Activated CD8-positive, alpha-beta T cell treated with anti-CD3 and anti-CD28 coated beads, Interleukin-2, amount 10 ng/mL, durations not matched to agents 7 days and 5 days (primary cell): ENCODE measurements around the gene DDA1. TPM values are rescaled to one million over a fixed set of nuclear protein-coding genes. Genes with fewer than 3 reads are reported as not detected.
"Not testable (repeated sequence)": the region's sequence is repeated elsewhere in the genome, so short reads cannot be mapped to it uniquely, and the experiment has no call there.

ENCODE experiments used
- ATAC-seq: fragments of 150-1000 bp; cut with Tn5 transposase; one replicate; pipeline ENCODE4 v1.10.0; 2021; ENCODE audit warnings: moderate library complexity
- CTCF ChIA-PET: fragments of 350-600 bp; sonication (Branson Sonifier 250); formaldehyde crosslinking; loops from one replicate; lab custom pipeline; 2021; ENCODE audit warnings: antibody characterized with exemption; lab: Charles Lee
- POLR2A ChIA-PET: fragments of 350-600 bp; sonication (Branson Sonifier 250); formaldehyde crosslinking; loops from one replicate; lab custom pipeline; 2021; ENCODE audit warnings: antibody characterized with exemption; lab: Charles Lee
- DNase-seq: peaks from one replicate; pipeline ENCODE4 v3.0.0-alpha.2; 2020
- H3K27ac Mint-ChIP-seq: one replicate; pipeline ENCODE4 v1.8.0; 2021; ENCODE audit warnings: mild to moderate bottlenecking, mixed read lengths
- H3K27me3 Mint-ChIP-seq: one replicate; pipeline ENCODE4 v1.8.0; 2021; ENCODE audit warnings: low read depth, mixed read lengths
- H3K36me3 Mint-ChIP-seq: one replicate; pipeline ENCODE4 v1.8.0; 2021; ENCODE audit warnings: low read depth, mixed read lengths
- H3K4me1 Mint-ChIP-seq: one replicate; pipeline ENCODE4 v1.8.0; 2021; ENCODE audit warnings: low read depth, mixed read lengths
- H3K4me3 Mint-ChIP-seq: one replicate; pipeline ENCODE4 v1.8.0; 2021; ENCODE audit warnings: mild to moderate bottlenecking, mixed read lengths
- H3K9me3 Mint-ChIP-seq: one replicate; pipeline ENCODE4 v1.8.0; 2022; ENCODE audit warnings: mixed read lengths; ENCODE audit not compliant: insufficient read depth
- total RNA-seq, 2 experiments: library from RNA; stranded (reverse); gene quantifications; one replicate each; pipeline ENCODE4 v1.2.3, GENCODE V29; 2021

The DDA1 gene
- total RNA-seq, 2 experiments from 2014 or later, result 44.6 to 49.8 TPM

DNA sequence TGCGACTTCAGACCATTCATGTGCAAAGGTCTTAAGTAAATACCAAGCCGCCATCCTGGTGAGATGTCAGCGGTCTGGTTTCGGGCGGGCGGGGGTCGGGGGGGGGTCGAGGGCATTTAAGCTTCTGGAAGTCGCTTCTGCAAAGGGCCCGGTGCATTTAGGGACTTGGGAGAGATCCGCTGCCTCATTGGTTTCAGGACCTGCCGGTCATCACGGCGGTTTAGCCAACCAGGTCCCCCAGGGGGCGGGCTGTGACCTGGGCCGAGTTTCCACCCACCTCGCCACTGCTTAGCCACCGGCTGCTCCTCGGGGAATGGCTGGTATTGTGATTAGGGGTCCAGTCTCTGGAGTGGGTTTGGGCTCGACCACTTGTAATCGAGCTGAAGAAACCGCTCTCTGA, 19.9 kb upstream of the DDA1 start:
- Mint-ChIP-seq H3K27ac (no peak overlapping the region), H3K36me3 (peaks cover 8% of the 10 kb centered on the region), H3K4me3 (no peak overlapping the region), H3K27me3 (peaks cover 4% of the 10 kb centered on the region), H3K4me1 (peaks cover 12% of the 10 kb centered on the region), H3K9me3 (no peaks in the 10 kb centered on the region)
- ChIA-PET POLR2A (no interaction called here), CTCF (interaction anchor here (0.7 to 5.4 kb wide), 2 partner anchors 7 to 285 kb away, joined by 3 to 33 read pairs; partner anchors contain the start of gene ANKLE1)
- ATAC-seq (no peak), DNase-seq (peak; percentile 62)

- DNase-seq (peak; percentile 86), ATAC-seq (peak; percentile 97)
- H3K27ac Mint-ChIP-seq, result peak overlapping the region; percentile 77
- ChIA-PET CTCF (interaction anchor here (0.6 to 5.4 kb wide), 17 partner anchors 10 to 113 kb away, joined by 3 to 33 read pairs (median 3); partner anchors contain the start of genes ABHD8, ANKLE1, ANO8 and BABAM1), POLR2A (interaction anchor here (0.5 to 1.6 kb wide), 5 partner anchors 11 to 113 kb away, joined by 3 to 9 read pairs (median 4); partner anchors contain the start of genes ABHD8 and BST2)
- H3K4me3 Mint-ChIP-seq, result peak overlapping the region; percentile 85
- peaks cover 6% of the 10 kb centered on the region for H3K36me3 Mint-ChIP-seq
- H3K9me3 Mint-ChIP-seq, result no peaks in the 10 kb centered on the region
- H3K27me3 Mint-ChIP-seq, result peaks cover 4% of the 10 kb centered on the region
- H3K4me1 Mint-ChIP-seq, result peaks cover 15% of the 10 kb centered on the region
Measured at GRCh38 chr19:17292301-17293074, 16.9 kb upstream of the DDA1 start.

DNA sequence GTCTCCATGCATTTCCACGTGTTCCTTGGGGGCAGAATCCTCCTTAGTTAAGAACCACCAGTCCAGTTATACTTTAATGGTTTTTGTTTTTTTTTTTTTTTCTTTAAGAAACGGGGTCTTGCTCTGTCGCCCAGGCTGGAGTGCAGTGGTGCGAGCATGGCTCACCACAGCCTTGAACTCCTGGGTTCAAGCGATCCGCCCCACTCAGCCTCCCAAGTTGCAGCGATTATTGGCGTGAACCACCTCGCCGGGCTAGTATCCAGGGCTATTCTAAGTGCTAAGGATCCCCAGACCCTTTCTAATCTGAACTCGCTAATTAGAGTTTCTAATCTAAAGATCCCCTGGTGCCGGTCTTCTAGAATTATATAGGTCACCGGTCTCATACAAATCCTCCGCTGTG, 15.8 kb upstream of the DDA1 start:
- peaks cover 15% of the 10 kb centered on the region for H3K4me1 Mint-ChIP-seq
- H3K27ac Mint-ChIP-seq, result no peak overlapping the region
- ATAC-seq (no peak), DNase-seq (no peak)
- ChIA-PET POLR2A (no interaction called here), CTCF (interaction anchor here (0.9 to 5.4 kb wide), 12 partner anchors 11 to 112 kb away, joined by 3 to 33 read pairs (median 3); partner anchors contain the start of genes ANKLE1, BST2, DDA1 and MRPL34)
- peaks cover 11% of the 10 kb centered on the region for H3K36me3 Mint-ChIP-seq
- H3K9me3 Mint-ChIP-seq, result no peaks in the 10 kb centered on the region
- H3K27me3 Mint-ChIP-seq, result peaks cover 4% of the 10 kb centered on the region
- no peak overlapping the region for H3K4me3 Mint-ChIP-seq

DNA sequence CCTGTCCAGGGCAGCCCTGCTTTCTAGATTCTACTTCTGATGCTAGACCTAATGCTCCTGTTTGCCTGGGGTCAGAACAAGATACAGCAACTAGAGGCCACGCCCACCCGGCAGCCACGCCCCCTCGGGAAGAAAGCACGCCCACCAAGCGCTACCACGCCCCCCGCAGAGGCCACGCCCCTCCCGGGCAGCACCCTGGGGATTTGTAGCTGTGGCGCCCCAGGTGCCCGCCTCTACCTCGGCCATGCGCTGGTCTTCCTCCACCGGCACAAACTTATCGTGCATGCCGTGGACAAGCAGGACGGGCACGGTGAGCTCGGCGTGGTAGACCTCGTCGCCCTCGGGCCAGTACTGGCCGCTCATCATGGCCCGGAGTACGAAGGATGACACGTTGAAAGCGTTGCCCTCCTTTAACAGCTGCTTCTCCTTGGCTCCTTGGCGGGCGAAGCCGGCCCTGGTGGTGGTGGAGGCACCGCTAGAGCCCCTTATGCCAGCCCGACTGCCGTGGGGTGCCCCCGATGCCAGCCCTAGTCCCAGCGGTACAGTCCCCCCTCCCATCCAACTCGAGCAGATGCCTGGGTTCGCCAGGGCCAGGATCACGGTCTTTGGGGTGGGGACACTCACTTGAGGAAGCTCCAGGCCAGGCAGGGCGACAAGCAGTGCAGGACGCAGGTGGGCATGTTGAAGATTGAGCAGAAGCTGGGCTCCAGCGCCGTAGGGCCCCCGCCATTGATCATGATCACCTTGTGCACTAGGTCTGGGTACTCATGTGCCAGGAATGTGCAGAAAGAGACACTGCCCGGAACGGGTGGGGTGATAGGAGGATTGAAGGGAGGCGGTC, 15.1 kb upstream of the DDA1 start:
- Mint-ChIP-seq H3K36me3 (peaks cover 14% of the 10 kb centered on the region), H3K9me3 (no peaks in the 10 kb centered on the region), H3K27me3 (peaks cover 4% of the 10 kb centered on the region), H3K4me1 (peaks cover 15% of the 10 kb centered on the region), H3K4me3 (no peak overlapping the region), H3K27ac (no peak overlapping the region)
- ChIA-PET POLR2A (interaction anchor here (0.6 kb wide), 1 partner anchor 53 kb away, joined by 3 read pairs; no protein-coding TSS in a partner anchor), CTCF (interaction anchor here (0.7 to 5.4 kb wide), 3 partner anchors 12 to 91 kb away, joined by 3 to 33 read pairs (median 3); partner anchors contain the start of genes ANKLE1 and USE1)
- ATAC-seq (no peak), DNase-seq (peak; percentile 49)

DNA sequence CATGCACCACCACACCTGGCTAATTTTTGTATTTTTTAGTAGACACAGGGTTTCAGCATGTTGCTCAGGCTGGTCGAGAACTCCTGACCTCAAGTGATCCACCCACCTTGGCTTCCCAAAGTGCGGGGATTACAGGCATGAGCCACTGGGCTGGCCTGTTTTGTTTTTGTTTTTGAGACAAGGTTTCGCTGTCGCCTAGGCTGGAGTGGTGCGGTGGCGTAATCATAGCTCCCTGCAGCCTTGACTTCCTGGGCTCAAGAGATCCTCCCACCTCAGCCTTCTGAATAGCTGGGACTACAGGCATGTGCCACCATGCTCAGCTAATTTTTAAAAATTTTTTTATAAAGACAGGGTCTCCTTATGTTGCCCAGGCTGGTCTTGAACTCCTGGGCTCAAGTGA, 13.8 kb upstream of the DDA1 start:
- not testable (repeated sequence) for H3K4me3 Mint-ChIP-seq

GRCh38 chr19:17296273-17296672, 13.1 kb upstream of the DDA1 start:
- Mint-ChIP-seq H3K9me3 (no peaks in the 10 kb centered on the region), H3K27ac (no peak overlapping the region), H3K4me1 (peaks cover 15% of the 10 kb centered on the region), H3K4me3 (no peak overlapping the region), H3K36me3 (peaks cover 14% of the 10 kb centered on the region), H3K27me3 (no peaks in the 10 kb centered on the region)
- ChIA-PET POLR2A (interaction anchor here (0.9 kb wide), 1 partner anchor 14 kb away, joined by 3 read pairs; no protein-coding TSS in a partner anchor), CTCF (interaction anchor here (1.5 kb wide), 1 partner anchor 30 kb away, joined by 3 read pairs; no protein-coding TSS in a partner anchor)
- ATAC-seq (no peak), DNase-seq (no peak)

More for the DNA sequence above, 13.8 kb upstream of the DDA1 start:
- DNase-seq, H3K27ac Mint-ChIP-seq, CTCF ChIA-PET, H3K27me3 Mint-ChIP-seq, ATAC-seq, H3K9me3 Mint-ChIP-seq: not testable (repeated sequence)
- H3K4me1 Mint-ChIP-seq, result peaks cover 15% of the 10 kb centered on the region
- H3K36me3 Mint-ChIP-seq, result peaks cover 14% of the 10 kb centered on the region
- POLR2A ChIA-PET, result interaction anchor here (0.9 kb wide), 1 partner anchor 13 kb away, joined by 3 read pairs; no protein-coding TSS in a partner anchor

DNA sequence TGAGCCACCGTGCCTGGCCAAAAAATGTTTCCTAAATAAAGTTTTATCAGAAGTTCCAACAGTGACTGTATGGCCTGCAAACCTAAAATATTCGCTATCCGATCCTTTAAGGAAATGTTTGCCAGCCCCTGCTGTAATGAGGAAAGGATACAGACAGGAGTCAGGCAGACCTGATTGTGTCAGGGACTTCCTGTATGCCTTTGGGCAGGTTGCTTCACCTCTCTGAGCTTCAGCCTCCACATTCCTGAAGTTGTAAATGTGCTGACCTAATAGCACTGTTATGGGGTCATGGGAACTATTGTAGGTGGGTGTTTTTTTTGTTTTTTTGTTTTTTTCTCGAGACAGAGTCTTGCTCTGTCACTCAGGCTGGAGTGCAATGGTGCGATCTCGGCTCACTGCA, 12.4 kb upstream of the DDA1 start:
- DNase-seq (no peak), ATAC-seq (no peak)
- POLR2A ChIA-PET, result no interaction called here
- peaks cover 12% of the 10 kb centered on the region for H3K4me1 Mint-ChIP-seq
- no peak overlapping the region for H3K4me3 Mint-ChIP-seq
- CTCF ChIA-PET, result interaction anchor here (1.2 to 1.5 kb wide), 2 partner anchors 30 to 89 kb away, joined by 3 read pairs; no protein-coding TSS in a partner anchor
- peaks cover 14% of the 10 kb centered on the region for H3K36me3 Mint-ChIP-seq
- H3K27me3 Mint-ChIP-seq, result no peaks in the 10 kb centered on the region
- H3K27ac Mint-ChIP-seq, result no peak overlapping the region
- H3K9me3 Mint-ChIP-seq, result no peaks in the 10 kb centered on the region

DNA sequence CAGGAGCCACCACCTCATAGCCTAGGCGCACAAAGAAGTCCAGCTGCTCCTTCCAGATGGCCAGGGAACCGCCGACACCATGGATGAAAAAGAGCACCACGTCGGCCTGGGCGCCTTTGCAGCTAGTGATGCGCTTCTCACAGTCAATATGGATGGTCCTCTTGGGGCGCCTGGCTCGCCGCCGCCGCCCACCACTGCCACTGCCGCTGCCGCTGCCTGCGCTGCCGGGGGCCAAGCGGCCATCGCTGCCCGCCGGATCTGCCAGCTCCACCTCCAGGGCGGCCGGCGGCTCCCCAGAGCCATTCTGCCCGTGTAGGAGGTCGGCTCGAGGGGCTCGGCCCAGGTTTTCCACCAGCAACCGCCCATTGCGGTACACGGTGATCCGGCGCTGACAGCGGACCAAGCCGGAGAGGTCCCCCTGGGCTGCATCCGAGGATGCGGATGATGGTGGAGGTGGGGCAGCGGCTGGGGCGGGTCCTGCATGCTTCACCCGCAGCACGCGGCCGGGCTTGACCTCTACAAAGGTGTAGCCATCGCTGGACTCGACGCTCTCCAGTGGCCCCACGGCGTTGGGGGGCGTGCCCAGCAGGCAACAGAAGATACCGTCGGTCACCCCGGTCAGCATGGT, 8.3 kb upstream of the DDA1 start:
- CTCF ChIA-PET, result no interaction called here
- Mint-ChIP-seq H3K27ac (no peak overlapping the region), H3K4me3 (no peak overlapping the region), H3K27me3 (no peaks in the 10 kb centered on the region), H3K4me1 (peaks cover 29% of the 10 kb centered on the region), H3K9me3 (no peaks in the 10 kb centered on the region), H3K36me3 (peaks cover 11% of the 10 kb centered on the region)
- ATAC-seq, result no peak
- DNase-seq, result no peak
- POLR2A ChIA-PET, result no interaction called here

- H3K27ac Mint-ChIP-seq, result no peak overlapping the region
- no peak for ATAC-seq
- CTCF ChIA-PET, result interaction anchor here (1.1 to 1.4 kb wide), 3 partner anchors 19 to 84 kb away, joined by 4 to 5 read pairs (median 5); partner anchors contain the start of gene BABAM1
- peak overlapping the region; percentile 63 for H3K4me3 Mint-ChIP-seq
- POLR2A ChIA-PET, result interaction anchor here (0.8 to 1.2 kb wide), 3 partner anchors 10 to 86 kb away, joined by 3 read pairs; no protein-coding TSS in a partner anchor
- DNase-seq, result no peak
- peaks cover 13% of the 10 kb centered on the region for H3K36me3 Mint-ChIP-seq
- H3K27me3 Mint-ChIP-seq, result no peaks in the 10 kb centered on the region
- no peaks in the 10 kb centered on the region for H3K9me3 Mint-ChIP-seq
- peaks cover 42% of the 10 kb centered on the region for H3K4me1 Mint-ChIP-seq
Measured at GRCh38 chr19:17302391-17303166, 6.8 kb upstream of the DDA1 start.

- DNase-seq, result peak; percentile 95
- no peaks in the 10 kb centered on the region for H3K9me3 Mint-ChIP-seq
Measured at GRCh38 chr19:17303167-17303939, 6.0 kb upstream of the DDA1 start, which contains the start of gene ABHD8. ABHD8 (minus strand) TSS chr19:17303425; CDS start chr19:17301616, 1,809 bp downstream.

More at GRCh38 chr19:17303167-17303939, 6.0 kb upstream of the DDA1 start, which contains the start of gene ABHD8:
- peaks cover 14% of the 10 kb centered on the region for H3K36me3 Mint-ChIP-seq
- ChIA-PET CTCF (interaction anchor here (1.0 to 2.4 kb wide), 7 partner anchors 10 to 83 kb away, joined by 3 to 11 read pairs (median 5); partner anchors contain the start of gene BABAM1), POLR2A (interaction anchor here (1.2 kb wide), 1 partner anchor 10 kb away, joined by 3 read pairs; no protein-coding TSS in a partner anchor)
- no peaks in the 10 kb centered on the region for H3K27me3 Mint-ChIP-seq
- ATAC-seq, result peak; percentile 81
- peak within 1 kb of the TSS; percentile 63 for H3K4me3 Mint-ChIP-seq
- peak within 1 kb of the TSS; percentile 61 for H3K27ac Mint-ChIP-seq
- H3K4me1 Mint-ChIP-seq, result peaks cover 47% of the 10 kb centered on the region
